Esophagus squamous epithelium (tissue), 4 donors: Measurements from ENCODE around the gene NXF1.

Experiments
- CTCF ChIP-seq, 6 experiments: fragments of 450-650 bp in 4 of 6; fragments of 200-600 bp in 2 of 6; sonication (generic) in 2 of 6; IDR thresholded peaks; one replicate each; pipeline ENCODE4 v1.5.1; 2016 to 2019; ENCODE audit warnings: antibody characterized with exemption in 6 of 6, mild to moderate bottlenecking in 4 of 6, moderate library complexity in 4 of 6
- POLR2A ChIP-seq, 4 donors: fragments of 450-650 bp; IDR thresholded peaks; one replicate each; pipeline ENCODE4 v1.6.1; 2017; ENCODE audit warnings: antibody characterized with exemption in 4 of 4, mild to moderate bottlenecking in 4 of 4, moderate library complexity in 3 of 4

GRCh38 chr11:62823677-62824076 lies 18.4 kb upstream of the NXF1 start:
- TF ChIP-seq CTCF (IDR thresholded peaks at IDR 0.05) (no peak), POLR2A (IDR thresholded peaks at IDR 0.05) (no peak)
